Measurements from ENCODE around the gene ABR. TPM values are rescaled to one million over a fixed set of nuclear protein-coding genes. Genes with fewer than 3 reads are reported as not detected.

ABR gene
- total RNA-seq, 2 experiments from 2014 or later, result 32.1 to 33.4 TPM

- DNase-seq, result no peak
- Mint-ChIP-seq H3K27ac (no peak overlapping the region), H3K9me3 (no peaks in the 10 kb centered on the region), H3K36me3 (ENCODE audit: low read depth) (no peaks in the 10 kb centered on the region), H3K27me3 (ENCODE audit: low read depth) (no peaks in the 10 kb centered on the region), H3K4me3 (no peak overlapping the region), H3K4me1 (ENCODE audit: low read depth) (peaks cover 29% of the 10 kb centered on the region)
- CTCF ChIA-PET, result interaction anchor here (1.1 to 3.3 kb wide), 3 partner anchors 10 to 13 kb away, joined by 3 to 19 read pairs (median 6); no protein-coding TSS in a partner anchor
- intact Hi-C loops (cut with micrococcal nuclease), result no loop called here
Observed at GRCh38 chr17:1197379-1197778, 17.6 kb upstream of the ABR start.

- H3K4me3 Mint-ChIP-seq, result no peak overlapping the region
- no peaks in the 10 kb centered on the region for H3K27me3 Mint-ChIP-seq (ENCODE audit: low read depth)
- H3K4me1 Mint-ChIP-seq (ENCODE audit: low read depth), result peaks cover 25% of the 10 kb centered on the region
- no peak for DNase-seq
- H3K36me3 Mint-ChIP-seq (ENCODE audit: low read depth), result no peaks in the 10 kb centered on the region
- intact Hi-C loops (cut with micrococcal nuclease), result no loop called here
- CTCF ChIA-PET, result interaction anchor here (1.1 to 3.3 kb wide), 3 partner anchors 9 to 13 kb away, joined by 3 to 19 read pairs (median 6); no protein-coding TSS in a partner anchor
- no peaks in the 10 kb centered on the region for H3K9me3 Mint-ChIP-seq
- no peak overlapping the region for H3K27ac Mint-ChIP-seq
Observed at GRCh38 chr17:1196946-1197345, 17.2 kb upstream of the ABR start.

GRCh38 chr17:1192911-1193699 lies 13.3 kb upstream of the ABR start:
- intact Hi-C loops (cut with micrococcal nuclease), result no loop called here
- no peak for DNase-seq
- CTCF ChIA-PET, result interaction anchor here (1.0 to 1.5 kb wide), 4 partner anchors 69 to 135 kb away, joined by 3 to 5 read pairs (median 3); no protein-coding TSS in a partner anchor
- Mint-ChIP-seq H3K27ac (no peak overlapping the region), H3K4me3 (no peak overlapping the region), H3K9me3 (no peaks in the 10 kb centered on the region), H3K36me3 (ENCODE audit: low read depth) (no peaks in the 10 kb centered on the region), H3K27me3 (ENCODE audit: low read depth) (no peaks in the 10 kb centered on the region), H3K4me1 (ENCODE audit: low read depth) (peaks cover 7% of the 10 kb centered on the region)

GRCh38 chr17:1190751-1191331 lies 11.1 kb upstream of the ABR start:
- DNase-seq, result no peak
- Mint-ChIP-seq H3K4me3 (no peak overlapping the region), H3K27ac (no peak overlapping the region), H3K36me3 (ENCODE audit: low read depth) (no peaks in the 10 kb centered on the region), H3K4me1 (ENCODE audit: low read depth) (peaks cover 2% of the 10 kb centered on the region), H3K9me3 (no peaks in the 10 kb centered on the region), H3K27me3 (ENCODE audit: low read depth) (no peaks in the 10 kb centered on the region)
- CTCF ChIA-PET, result interaction anchor here (1.2 kb wide), 1 partner anchor 68 kb away, joined by 4 read pairs; no protein-coding TSS in a partner anchor
- intact Hi-C loops (cut with micrococcal nuclease), result no loop called here

GRCh38 chr17:1188812-1189504 lies 9.2 kb upstream of the ABR start:
- no peak overlapping the region for H3K27ac Mint-ChIP-seq
- CTCF ChIA-PET, result interaction anchor here (0.8 to 6.6 kb wide), 7 partner anchors 10 to 132 kb away, joined by 3 to 97 read pairs (median 7); no protein-coding TSS in a partner anchor
- H3K4me3 Mint-ChIP-seq, result no peak overlapping the region
- no peak for DNase-seq
- peaks cover 2% of the 10 kb centered on the region for H3K4me1 Mint-ChIP-seq (ENCODE audit: low read depth)
- H3K27me3 Mint-ChIP-seq (ENCODE audit: low read depth), result no peaks in the 10 kb centered on the region
- intact Hi-C loops (cut with micrococcal nuclease), result no loop called here
- no peaks in the 10 kb centered on the region for H3K9me3 Mint-ChIP-seq
- H3K36me3 Mint-ChIP-seq (ENCODE audit: low read depth), result no peaks in the 10 kb centered on the region

- no peaks in the 10 kb centered on the region for H3K36me3 Mint-ChIP-seq (ENCODE audit: low read depth)
- no peaks in the 10 kb centered on the region for H3K9me3 Mint-ChIP-seq
- DNase-seq, result peak; percentile 77
- CTCF ChIA-PET, result interaction anchor here (0.7 to 6.6 kb wide), 18 partner anchors 9 to 129 kb away, joined by 3 to 97 read pairs (median 4); no protein-coding TSS in a partner anchor
- intact Hi-C loops (cut with micrococcal nuclease), result loop anchor here (1.0 to 2.0 kb wide), 2 partner anchors 64 to 129 kb away; no protein-coding TSS in a partner anchor
- H3K4me1 Mint-ChIP-seq (ENCODE audit: low read depth), result peaks cover 6% of the 10 kb centered on the region
- no peak overlapping the region for H3K4me3 Mint-ChIP-seq
- H3K27me3 Mint-ChIP-seq (ENCODE audit: low read depth), result no peaks in the 10 kb centered on the region
- H3K27ac Mint-ChIP-seq, result no peak overlapping the region
Observed at GRCh38 chr17:1186923-1187771, 7.4 kb upstream of the ABR start.

- H3K4me3 Mint-ChIP-seq, result no peak overlapping the region
- H3K4me1 Mint-ChIP-seq (ENCODE audit: low read depth), result peaks cover 6% of the 10 kb centered on the region
- no peaks in the 10 kb centered on the region for H3K36me3 Mint-ChIP-seq (ENCODE audit: low read depth)
- H3K9me3 Mint-ChIP-seq, result no peaks in the 10 kb centered on the region
- intact Hi-C loops (cut with micrococcal nuclease), result loop anchor here (2.0 kb wide), 1 partner anchor 64 kb away; no protein-coding TSS in a partner anchor
- H3K27ac Mint-ChIP-seq, result no peak overlapping the region
- H3K27me3 Mint-ChIP-seq (ENCODE audit: low read depth), result no peaks in the 10 kb centered on the region
- no peak for DNase-seq
- CTCF ChIA-PET, result interaction anchor here (0.6 to 6.6 kb wide), 11 partner anchors 8 to 487 kb away, joined by 3 to 97 read pairs (median 4); no protein-coding TSS in a partner anchor
Observed at GRCh38 chr17:1186214-1186820, 6.5 kb upstream of the ABR start.

GRCh38 chr17:1183171-1183873 lies 3.5 kb upstream of the ABR start:
- Mint-ChIP-seq H3K4me1 (ENCODE audit: low read depth) (peaks cover 11% of the 10 kb centered on the region), H3K4me3 (no peak overlapping the region), H3K27me3 (ENCODE audit: low read depth) (no peaks in the 10 kb centered on the region), H3K27ac (no peak overlapping the region), H3K36me3 (ENCODE audit: low read depth) (no peaks in the 10 kb centered on the region), H3K9me3 (no peaks in the 10 kb centered on the region)
- CTCF ChIA-PET, result interaction anchor here (0.6 to 6.6 kb wide), 3 partner anchors 14 to 432 kb away, joined by 5 to 97 read pairs (median 6); no protein-coding TSS in a partner anchor
- peak; percentile 36 for DNase-seq
- intact Hi-C loops (cut with micrococcal nuclease), result no loop called here

- no peaks in the 10 kb centered on the region for H3K9me3 Mint-ChIP-seq
- CTCF ChIA-PET, result interaction anchor here (1.7 to 6.6 kb wide), 2 partner anchors 60 kb away, joined by 8 to 97 read pairs; no protein-coding TSS in a partner anchor
- intact Hi-C loops (cut with micrococcal nuclease), result no loop called here
- no peak for DNase-seq
- no peak overlapping the region for H3K4me3 Mint-ChIP-seq
- H3K36me3 Mint-ChIP-seq (ENCODE audit: low read depth), result no peaks in the 10 kb centered on the region
- no peaks in the 10 kb centered on the region for H3K27me3 Mint-ChIP-seq (ENCODE audit: low read depth)
- no peak overlapping the region for H3K27ac Mint-ChIP-seq
- H3K4me1 Mint-ChIP-seq (ENCODE audit: low read depth), result peaks cover 11% of the 10 kb centered on the region
Observed at GRCh38 chr17:1182811-1183170, 3.0 kb upstream of the ABR start.

- no peaks in the 10 kb centered on the region for H3K27me3 Mint-ChIP-seq (ENCODE audit: low read depth)
- CTCF ChIA-PET, result interaction anchor here (1.7 kb wide), 1 partner anchor 59 kb away, joined by 8 read pairs; no protein-coding TSS in a partner anchor
- peak overlapping the region; percentile 15 for H3K4me3 Mint-ChIP-seq
- peaks cover 11% of the 10 kb centered on the region for H3K4me1 Mint-ChIP-seq (ENCODE audit: low read depth)
- DNase-seq, result no peak
- H3K27ac Mint-ChIP-seq, result no peak overlapping the region
- intact Hi-C loops (cut with micrococcal nuclease), result no loop called here
- H3K36me3 Mint-ChIP-seq (ENCODE audit: low read depth), result no peaks in the 10 kb centered on the region
- H3K9me3 Mint-ChIP-seq, result no peaks in the 10 kb centered on the region
Observed at GRCh38 chr17:1181753-1182137, 2.0 kb upstream of the ABR start.
